Endothelial cell (in vitro differentiated cells): ENCODE measurements around the gene PFKFB3. TPM values are rescaled to one million over a fixed set of nuclear protein-coding genes. Genes with fewer than 3 reads are reported as not detected.

Experiments
- DNase-seq: peaks from one replicate; pipeline ENCODE4 v3.0.0; 2021; ENCODE audit warnings: low spot score
- H3K27ac Mint-ChIP-seq: one replicate; pipeline ENCODE4 v1.8.0; 2021; ENCODE audit warnings: mixed read lengths, inconsistent platforms; ENCODE audit not compliant: unreplicated experiment
- H3K27me3 Mint-ChIP-seq: one replicate; pipeline ENCODE4 v1.8.0; 2021; ENCODE audit warnings: mild to moderate bottlenecking, moderate library complexity, mixed read lengths, inconsistent platforms; ENCODE audit not compliant: unreplicated experiment
- H3K36me3 Mint-ChIP-seq: one replicate; pipeline ENCODE4 v1.8.0; 2021; ENCODE audit warnings: mild to moderate bottlenecking, low read depth, mixed read lengths, inconsistent platforms; ENCODE audit not compliant: unreplicated experiment
- H3K4me1 Mint-ChIP-seq: one replicate; pipeline ENCODE4 v1.8.0; 2021; ENCODE audit warnings: mild to moderate bottlenecking, mixed read lengths, inconsistent platforms; ENCODE audit not compliant: unreplicated experiment
- H3K4me3 Mint-ChIP-seq: one replicate; pipeline ENCODE4 v1.8.0; 2021; ENCODE audit warnings: mild to moderate bottlenecking, mixed read lengths, inconsistent platforms; ENCODE audit not compliant: unreplicated experiment
- H3K9me3 Mint-ChIP-seq: one replicate; pipeline ENCODE4 v1.8.0; 2021; ENCODE audit warnings: mixed read lengths, inconsistent platforms; ENCODE audit not compliant: unreplicated experiment
- CTCF ChIP-seq: fragments of 200-600 bp; sonication (generic); IDR thresholded peaks from one replicate; pipeline ENCODE4 v1.5.0; 2021; ENCODE audit warnings: antibody characterized with exemption; ENCODE audit not compliant: unreplicated experiment
- total RNA-seq: library from RNA; stranded (reverse); fragmentation: NEBNext Ultra II Directional; extraction: Animal tissue kit (Norgen Biotek cat#: 25700); gene quantifications from one replicate; pipeline ENCODE4 v1.2.1, GENCODE V29; 2021; ENCODE audit not compliant: unreplicated experiment

PFKFB3 gene
- total RNA-seq, 1 donor from 2014 or later: 32.3 TPM

GRCh38 chr10:6225263-6225814 is 22.6 kb downstream of the PFKFB3 start:
- H3K27ac Mint-ChIP-seq: no peak overlapping the region
- no peaks in the 10 kb centered on the region for H3K4me1 Mint-ChIP-seq
- H3K27me3 Mint-ChIP-seq: peaks cover 11% of the 10 kb centered on the region
- peak overlapping the region; percentile 35 for H3K4me3 Mint-ChIP-seq
- TF ChIP-seq CTCF: no peak
- H3K9me3 Mint-ChIP-seq: no peaks in the 10 kb centered on the region
- H3K36me3 Mint-ChIP-seq: peaks cover 42% of the 10 kb centered on the region
- DNase-seq: no peak

GRCh38 chr10:6226216-6226615 is 23.5 kb downstream of the PFKFB3 start:
- Mint-ChIP-seq H3K36me3 (peaks cover 38% of the 10 kb centered on the region), H3K9me3 (no peaks in the 10 kb centered on the region), H3K4me1 (no peaks in the 10 kb centered on the region), H3K27ac (no peak overlapping the region), H3K4me3 (no peak overlapping the region), H3K27me3 (peaks cover 8% of the 10 kb centered on the region)
- TF ChIP-seq CTCF: no peak
- DNase-seq: no peak

GRCh38 chr10:6227346-6227745 is 24.6 kb downstream of the PFKFB3 start:
- Mint-ChIP-seq H3K4me1 (no peaks in the 10 kb centered on the region), H3K27ac (no peak overlapping the region), H3K4me3 (no peak overlapping the region), H3K36me3 (peaks cover 40% of the 10 kb centered on the region), H3K27me3 (peaks cover 11% of the 10 kb centered on the region), H3K9me3 (no peaks in the 10 kb centered on the region)
- TF ChIP-seq CTCF: no peak
- no peak for DNase-seq

DNA sequence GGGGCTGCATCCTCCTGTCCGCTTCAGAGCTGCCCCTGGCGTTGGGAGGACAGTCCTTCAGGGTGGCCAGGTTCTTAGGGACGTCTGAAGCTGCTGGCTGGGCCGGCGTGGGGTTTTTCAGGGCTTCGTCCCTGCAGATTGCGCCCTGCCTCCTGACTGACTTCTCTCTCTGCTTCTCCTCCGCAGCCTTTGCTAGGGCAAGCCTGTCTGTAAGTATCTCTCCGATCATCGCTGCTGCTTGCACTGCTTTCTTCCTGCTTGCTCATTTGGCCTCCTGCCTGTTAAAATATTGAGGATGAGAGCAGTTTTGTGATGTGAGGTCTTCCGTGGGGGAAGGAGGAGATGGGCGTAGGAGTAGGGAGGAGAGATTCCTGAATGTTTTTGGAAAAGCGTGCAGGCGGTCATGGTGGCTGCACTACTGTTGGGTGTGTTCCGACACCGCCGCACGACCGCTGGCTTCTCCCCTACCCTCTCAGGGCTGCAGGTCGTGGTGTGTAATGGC is 25.3 kb downstream of the PFKFB3 start:
- TF ChIP-seq CTCF: no peak
- Mint-ChIP-seq H3K4me3 (peak overlapping the region; percentile 78), H3K27ac (peak overlapping the region; percentile 45), H3K36me3 (peaks cover 45% of the 10 kb centered on the region), H3K4me1 (no peaks in the 10 kb centered on the region), H3K9me3 (no peaks in the 10 kb centered on the region), H3K27me3 (peaks cover 14% of the 10 kb centered on the region)
- no peak for DNase-seq

GRCh38 chr10:6228647-6229046 is 25.9 kb downstream of the PFKFB3 start:
- peaks cover 14% of the 10 kb centered on the region for H3K27me3 Mint-ChIP-seq
- H3K4me3 Mint-ChIP-seq: no peak overlapping the region
- no peak for TF ChIP-seq CTCF
- no peaks in the 10 kb centered on the region for H3K4me1 Mint-ChIP-seq
- no peak for DNase-seq
- H3K36me3 Mint-ChIP-seq: peaks cover 49% of the 10 kb centered on the region
- H3K9me3 Mint-ChIP-seq: no peaks in the 10 kb centered on the region
- no peak overlapping the region for H3K27ac Mint-ChIP-seq
